WTC11 (cell line): ENCODE data around the gene KRT76.

Experiments
- CDX4 ChIP-seq: fragments of 250-450 bp; sonication (Bioruptor Pico); IDR thresholded peaks from 2 replicates; pipeline ENCODE4 v1.9.0; 2021; ENCODE audit warnings: moderate library complexity, mild to moderate bottlenecking, inconsistent platforms, borderline replicate concordance
- CREM ChIP-seq: sonication (generic); formaldehyde crosslinking; IDR thresholded peaks from 2 replicates; pipeline ENCODE4 v1.8.1; 2022; ENCODE audit warnings: mild to moderate bottlenecking, missing genetic modification reagents, moderate library complexity
- CTCF ChIP-seq: fragments of 200-600 bp; IDR thresholded peaks from 2 replicates; pipeline ENCODE4 v1.8.0; 2022; ENCODE audit warnings: antibody characterized with exemption
- E2F1 ChIP-seq: sonication (generic); formaldehyde crosslinking; IDR thresholded peaks from 2 replicates; pipeline ENCODE4 v1.8.0; 2022; ENCODE audit warnings: mild to moderate bottlenecking, missing genetic modification reagents
- NFE2L1 ChIP-seq: sonication (generic); formaldehyde crosslinking; IDR thresholded peaks from 2 replicates; pipeline ENCODE4 v1.8.1; 2023; ENCODE audit warnings: missing genetic modification reagents
- RELA ChIP-seq: sonication (generic); formaldehyde crosslinking; IDR thresholded peaks from 2 replicates; pipeline ENCODE4 v1.8.1; 2022; ENCODE audit warnings: missing genetic modification reagents, mild to moderate bottlenecking, borderline replicate concordance
- SP1 ChIP-seq: sonication (generic); formaldehyde crosslinking; conservative IDR thresholded peaks from 2 replicates; pipeline ENCODE4 v1.8.1; 2022; ENCODE audit warnings: missing genetic modification reagents
- USF1 ChIP-seq: sonication (generic); formaldehyde crosslinking; IDR thresholded peaks from 2 replicates; pipeline ENCODE4 v1.8.0; 2022; ENCODE audit warnings: mild to moderate bottlenecking, missing genetic modification reagents

- no peak for TF ChIP-seq CREM (CRISPR knock-in tag)
- TF ChIP-seq NFE2L1 = no peak
- TF ChIP-seq SP1 (CRISPR knock-in tag) = no peak
- TF ChIP-seq CTCF = no peak
- TF ChIP-seq E2F1 (CRISPR knock-in tag) = no peak
- no peak for TF ChIP-seq CDX4 (CRISPR knock-in tag)
- TF ChIP-seq USF1 (CRISPR knock-in tag) = no peak
- no peak for TF ChIP-seq RELA (CRISPR knock-in tag)
These were observed 16.5 kb downstream of the KRT76 start for GRCh38 chr12:52760623-52761022.
